OCI-LY1 (cell line): ENCODE measurements around the gene PSORS1C2.

Source experiments
- CTCF ChIP-seq: fragments of 200-600 bp; sonication (generic), shearing (Covaris generic); IDR thresholded peaks from 2 replicates; pipeline ENCODE4 v1.5.1; 2017; ENCODE audit warnings: mild to moderate bottlenecking, antibody characterized with exemption, low read length, moderate library complexity, mixed read lengths
- EZH2 ChIP-seq: fragments of 200-600 bp; sonication (generic), shearing (Covaris generic); IDR thresholded peaks from 2 replicates; pipeline ENCODE4 v1.8.0; 2017; ENCODE audit warnings: borderline replicate concordance, mixed run types, mild to moderate bottlenecking, antibody characterized with exemption, low read length, moderate library complexity, mixed read lengths

DNA sequence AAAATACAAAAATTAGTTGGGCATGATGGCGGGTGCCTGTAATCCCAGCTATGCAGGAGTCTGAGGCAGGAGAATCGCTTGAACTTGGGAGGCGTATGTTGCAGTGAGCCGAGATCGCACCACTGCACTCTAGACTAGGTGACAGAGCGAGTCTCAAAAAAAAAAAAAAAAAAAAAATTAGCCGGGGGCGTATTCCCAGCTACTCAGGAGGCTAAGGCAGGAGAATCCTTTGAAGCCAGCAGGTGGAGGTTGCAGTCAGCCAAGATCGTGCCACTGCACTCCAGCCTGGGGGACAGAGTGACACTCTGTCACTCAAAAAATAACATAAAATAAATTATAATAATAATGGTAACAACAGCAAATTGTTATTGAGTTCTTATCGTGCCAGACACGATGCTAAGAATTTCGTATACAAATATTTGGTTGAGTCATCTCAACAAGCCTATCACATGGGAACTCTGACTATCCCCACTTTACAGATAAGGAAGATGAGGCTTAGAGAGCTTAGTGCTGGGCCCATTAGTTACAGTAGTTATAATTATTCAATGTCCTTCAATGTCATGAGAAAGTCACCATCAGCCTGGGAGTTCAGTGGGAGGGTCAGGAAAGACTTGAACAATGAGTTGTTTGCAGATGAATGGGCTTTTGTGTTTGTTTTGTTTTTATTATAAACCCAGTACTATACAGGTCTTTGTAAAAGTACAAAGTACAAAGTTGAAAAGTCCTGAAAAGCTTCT lies 45.9 kb downstream of the PSORS1C2 start:
- no peak for TF ChIP-seq EZH2
- TF ChIP-seq CTCF = no peak
